Neural cell (in vitro differentiated cells): Measurements from ENCODE around the gene PRRG3.

Experiments used
- EP300 ChIP-seq: fragments of 450-650 bp; conservative IDR thresholded peaks from 2 replicates; pipeline ENCODE4 v1.6.1; 2014; ENCODE audit warnings: antibody characterized with exemption, mild to moderate bottlenecking, moderate library complexity; ENCODE audit not compliant: poor library complexity, severe bottlenecking
- EZH2 ChIP-seq: fragments of 200-600, 300-800 bp; shearing (Covaris generic), sonication (generic); IDR thresholded peaks from 2 replicates; pipeline ENCODE4 v1.6.1; 2014; ENCODE audit warnings: antibody characterized with exemption, low read length, borderline replicate concordance, mild to moderate bottlenecking; ENCODE audit not compliant: insufficient read depth, poor library complexity, severe bottlenecking
- MXI1 ChIP-seq: fragments of 450-650 bp; conservative IDR thresholded peaks from 2 replicates; pipeline ENCODE4 v1.6.1; 2014; ENCODE audit warnings: antibody characterized with exemption, mild to moderate bottlenecking; ENCODE audit not compliant: poor library complexity, severe bottlenecking
- POLR2AphosphoS5 ChIP-seq: IDR thresholded peaks from 2 replicates; pipeline ENCODE4 v1.6.1; 2012
- RAD21 ChIP-seq: fragments of 450-650 bp; conservative IDR thresholded peaks from 2 replicates; pipeline ENCODE4 v1.6.1; 2014; ENCODE audit warnings: antibody characterized with exemption, mild to moderate bottlenecking, moderate library complexity
- SMC3 ChIP-seq: fragments of 450-650 bp; conservative IDR thresholded peaks from 2 replicates; pipeline ENCODE4 v1.6.1; 2014; ENCODE audit warnings: antibody characterized with exemption, mild to moderate bottlenecking, moderate library complexity; ENCODE audit not compliant: poor library complexity
- TAF1 ChIP-seq: IDR thresholded peaks from 2 replicates; pipeline ENCODE4 v1.6.1; 2012; ENCODE audit warnings: low read depth
- TF ChIP-seq, protein P1 (sequence below): IDR thresholded peaks from 2 replicates; pipeline ENCODE4 v1.6.1; 2012; ENCODE audit warnings: borderline replicate concordance
- TF ChIP-seq, protein P2 (sequence below): fragments of 450-650 bp; IDR thresholded peaks from 2 replicates; pipeline ENCODE4 v1.5.1; 2014; ENCODE audit warnings: antibody characterized with exemption, mild to moderate bottlenecking, moderate library complexity; ENCODE audit not compliant: poor library complexity, severe bottlenecking

DNA sequence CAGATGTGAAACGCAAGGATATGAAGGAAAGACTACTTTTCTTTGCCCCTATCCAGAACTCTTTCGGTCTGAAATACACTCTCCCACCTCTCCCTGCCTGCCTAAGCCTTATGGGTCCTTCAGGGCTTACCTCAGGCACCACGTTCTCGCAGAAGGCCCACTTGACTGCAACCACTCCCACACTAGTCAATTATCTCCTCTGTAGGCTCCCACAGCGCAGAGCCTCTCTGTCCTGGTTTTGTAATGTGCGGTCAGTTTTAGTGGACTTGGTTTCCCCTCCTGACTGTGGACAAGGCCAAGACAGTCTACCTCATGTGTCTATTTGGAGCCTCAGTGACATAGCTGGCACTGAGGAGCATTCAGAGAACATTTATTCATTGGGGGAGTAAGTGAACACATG is 50.4 kb downstream of the PRRG3 start:
- TF ChIP-seq, protein P1, sequence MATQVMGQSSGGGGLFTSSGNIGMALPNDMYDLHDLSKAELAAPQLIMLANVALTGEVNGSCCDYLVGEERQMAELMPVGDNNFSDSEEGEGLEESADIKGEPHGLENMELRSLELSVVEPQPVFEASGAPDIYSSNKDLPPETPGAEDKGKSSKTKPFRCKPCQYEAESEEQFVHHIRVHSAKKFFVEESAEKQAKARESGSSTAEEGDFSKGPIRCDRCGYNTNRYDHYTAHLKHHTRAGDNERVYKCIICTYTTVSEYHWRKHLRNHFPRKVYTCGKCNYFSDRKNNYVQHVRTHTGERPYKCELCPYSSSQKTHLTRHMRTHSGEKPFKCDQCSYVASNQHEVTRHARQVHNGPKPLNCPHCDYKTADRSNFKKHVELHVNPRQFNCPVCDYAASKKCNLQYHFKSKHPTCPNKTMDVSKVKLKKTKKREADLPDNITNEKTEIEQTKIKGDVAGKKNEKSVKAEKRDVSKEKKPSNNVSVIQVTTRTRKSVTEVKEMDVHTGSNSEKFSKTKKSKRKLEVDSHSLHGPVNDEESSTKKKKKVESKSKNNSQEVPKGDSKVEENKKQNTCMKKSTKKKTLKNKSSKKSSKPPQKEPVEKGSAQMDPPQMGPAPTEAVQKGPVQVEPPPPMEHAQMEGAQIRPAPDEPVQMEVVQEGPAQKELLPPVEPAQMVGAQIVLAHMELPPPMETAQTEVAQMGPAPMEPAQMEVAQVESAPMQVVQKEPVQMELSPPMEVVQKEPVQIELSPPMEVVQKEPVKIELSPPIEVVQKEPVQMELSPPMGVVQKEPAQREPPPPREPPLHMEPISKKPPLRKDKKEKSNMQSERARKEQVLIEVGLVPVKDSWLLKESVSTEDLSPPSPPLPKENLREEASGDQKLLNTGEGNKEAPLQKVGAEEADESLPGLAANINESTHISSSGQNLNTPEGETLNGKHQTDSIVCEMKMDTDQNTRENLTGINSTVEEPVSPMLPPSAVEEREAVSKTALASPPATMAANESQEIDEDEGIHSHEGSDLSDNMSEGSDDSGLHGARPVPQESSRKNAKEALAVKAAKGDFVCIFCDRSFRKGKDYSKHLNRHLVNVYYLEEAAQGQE: no peak
- TF ChIP-seq, protein P2, sequence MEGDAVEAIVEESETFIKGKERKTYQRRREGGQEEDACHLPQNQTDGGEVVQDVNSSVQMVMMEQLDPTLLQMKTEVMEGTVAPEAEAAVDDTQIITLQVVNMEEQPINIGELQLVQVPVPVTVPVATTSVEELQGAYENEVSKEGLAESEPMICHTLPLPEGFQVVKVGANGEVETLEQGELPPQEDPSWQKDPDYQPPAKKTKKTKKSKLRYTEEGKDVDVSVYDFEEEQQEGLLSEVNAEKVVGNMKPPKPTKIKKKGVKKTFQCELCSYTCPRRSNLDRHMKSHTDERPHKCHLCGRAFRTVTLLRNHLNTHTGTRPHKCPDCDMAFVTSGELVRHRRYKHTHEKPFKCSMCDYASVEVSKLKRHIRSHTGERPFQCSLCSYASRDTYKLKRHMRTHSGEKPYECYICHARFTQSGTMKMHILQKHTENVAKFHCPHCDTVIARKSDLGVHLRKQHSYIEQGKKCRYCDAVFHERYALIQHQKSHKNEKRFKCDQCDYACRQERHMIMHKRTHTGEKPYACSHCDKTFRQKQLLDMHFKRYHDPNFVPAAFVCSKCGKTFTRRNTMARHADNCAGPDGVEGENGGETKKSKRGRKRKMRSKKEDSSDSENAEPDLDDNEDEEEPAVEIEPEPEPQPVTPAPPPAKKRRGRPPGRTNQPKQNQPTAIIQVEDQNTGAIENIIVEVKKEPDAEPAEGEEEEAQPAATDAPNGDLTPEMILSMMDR: no peak
- TF ChIP-seq EZH2 (no peak), TAF1 (no peak), MXI1 (no peak), EP300 (no peak), RAD21 (no peak), SMC3 (no peak), POLR2AphosphoS5 (no peak)
